Stimulated activated CD4-positive, alpha-beta T cell treated with anti-CD3 and anti-CD28 coated beads, TNF-alpha, amount 100 ng/mL, for 24 hours (primary cell): ENCODE measurements around the gene SLC25A30.
"Not testable (repeated sequence)": the region's sequence is repeated elsewhere in the genome, so short reads cannot be mapped to it uniquely, and the experiment has no call there.

Experiments
- DNase-seq, 3 experiments: peaks; one replicate each; pipeline ENCODE4 v3.0.0-alpha.2; 2020; ENCODE audit warnings: low read depth in 3 of 3

SLC25A30 gene

GRCh38 chr13:45367358-45367757 lies 50.8 kb downstream of the SLC25A30 start:
- DNase-seq: peak; percentile 76 to 89 (median 86)

DNA sequence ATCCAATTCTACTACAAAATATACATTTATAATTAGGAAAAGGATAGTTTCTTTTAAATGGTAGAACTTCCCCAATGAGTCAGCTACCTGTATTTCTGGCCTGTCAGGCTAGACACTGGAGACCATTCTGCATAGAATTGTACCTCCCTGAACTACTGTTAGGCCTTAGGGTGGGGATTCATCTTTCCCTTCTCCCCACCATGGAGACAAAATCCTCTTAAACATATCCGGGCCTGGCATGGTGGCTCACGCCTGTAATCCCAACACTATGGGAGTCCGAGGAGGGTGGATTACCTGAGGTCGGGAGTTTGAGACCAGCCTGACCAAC lies 52.7 kb downstream of the SLC25A30 start:
- DNase-seq: no peak

GRCh38 chr13:45364876-45365557 lies 53.2 kb downstream of the SLC25A30 start:
- no peak for DNase-seq

DNA sequence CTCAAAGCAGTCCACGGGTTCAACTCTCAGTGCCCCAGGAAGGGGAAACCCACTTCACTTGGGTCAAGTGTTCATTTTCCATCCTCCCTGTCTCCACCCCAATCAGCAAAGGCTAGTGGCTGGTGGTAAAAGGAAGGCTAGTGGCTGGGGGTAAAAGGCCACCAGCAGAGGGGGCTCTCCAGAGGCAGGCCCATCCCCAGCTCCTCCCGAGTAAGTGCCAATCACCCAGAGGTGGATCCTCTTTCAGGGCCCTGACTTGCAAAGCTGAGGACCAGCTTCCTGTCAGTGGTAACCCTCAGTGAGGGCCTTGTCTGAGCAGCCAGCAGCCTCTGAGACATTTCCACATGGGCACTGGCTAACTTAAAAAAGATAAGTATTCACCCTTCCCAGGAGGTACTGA lies 55.2 kb downstream of the SLC25A30 start:
- no peak for DNase-seq

DNA sequence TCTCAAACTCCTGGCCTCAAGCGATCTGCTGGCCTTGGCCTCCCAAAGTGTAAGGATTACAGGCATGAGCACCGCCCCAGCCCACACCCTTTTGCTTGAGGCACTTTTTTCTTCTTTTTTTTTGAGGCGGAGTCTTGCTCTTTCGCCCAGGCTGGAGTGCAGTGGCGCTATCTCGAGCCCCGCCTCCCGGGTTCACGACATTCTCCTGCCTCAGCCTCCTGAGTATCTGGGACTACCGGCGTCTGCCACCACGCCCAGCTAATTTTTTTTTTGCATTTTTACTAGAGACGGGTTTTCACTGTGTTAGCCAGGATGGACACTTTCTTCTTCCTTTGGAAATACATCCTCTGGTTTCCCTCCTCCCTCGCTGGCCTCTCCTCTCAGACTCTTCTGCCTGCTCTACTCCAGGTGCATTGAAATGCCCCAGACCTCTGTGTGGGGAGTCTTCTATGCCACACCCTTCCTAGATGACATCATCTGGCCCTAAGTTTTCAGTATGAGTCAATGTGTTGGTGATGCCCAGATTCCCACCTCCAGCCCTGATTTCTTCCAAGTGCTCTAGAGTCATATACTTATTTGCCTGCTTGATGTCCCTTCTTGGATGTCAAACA lies 56.5 kb downstream of the SLC25A30 start:
- DNase-seq: no peak

GRCh38 chr13:45356966-45357672 lies 61.1 kb downstream of the SLC25A30 start:
- no peak for DNase-seq

DNA sequence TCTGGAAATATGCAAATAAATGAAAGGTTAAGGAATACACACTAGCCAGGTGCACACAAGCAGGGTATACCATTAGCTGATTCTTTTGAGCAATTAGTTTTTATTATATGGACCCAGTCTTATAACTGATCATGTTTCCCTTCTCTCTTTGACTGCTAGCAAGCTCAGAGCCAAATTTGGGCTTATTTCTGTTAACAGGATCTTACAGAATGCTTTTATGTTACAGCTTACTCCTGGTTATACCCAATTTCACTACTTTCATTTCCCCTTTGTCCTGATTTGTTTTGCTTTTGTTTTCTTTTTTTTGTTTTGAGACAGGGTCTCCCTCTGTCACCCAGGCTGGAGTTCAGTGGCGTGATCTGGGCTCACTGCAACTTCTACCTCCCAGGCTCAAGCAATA lies 64.3 kb downstream of the SLC25A30 start:
- DNase-seq: no peak

- no peak for DNase-seq
Observed at GRCh38 chr13:45352031-45352430, 66.1 kb downstream of the SLC25A30 start.

GRCh38 chr13:45350152-45350551 lies 68.0 kb downstream of the SLC25A30 start:
- no peak for DNase-seq

DNA sequence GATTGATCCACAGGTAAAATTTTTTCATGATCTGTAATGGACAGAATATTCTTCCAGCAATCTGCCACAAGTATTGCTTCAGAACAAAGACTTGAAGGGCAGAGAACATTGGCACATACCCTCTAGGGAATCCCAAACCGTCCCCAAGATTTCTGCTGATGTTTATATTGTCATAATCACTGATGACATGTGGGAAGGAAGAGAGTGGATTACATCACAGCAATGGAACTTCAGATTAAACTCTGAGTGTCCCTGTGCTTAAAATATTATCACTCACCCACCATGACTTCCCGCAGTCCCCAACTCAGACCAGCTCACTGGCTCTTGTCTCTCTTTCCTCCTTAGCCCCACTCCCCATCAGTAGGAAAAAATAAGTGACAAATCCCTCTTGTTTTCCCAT lies 68.7 kb downstream of the SLC25A30 start:
- DNase-seq: no peak

DNA sequence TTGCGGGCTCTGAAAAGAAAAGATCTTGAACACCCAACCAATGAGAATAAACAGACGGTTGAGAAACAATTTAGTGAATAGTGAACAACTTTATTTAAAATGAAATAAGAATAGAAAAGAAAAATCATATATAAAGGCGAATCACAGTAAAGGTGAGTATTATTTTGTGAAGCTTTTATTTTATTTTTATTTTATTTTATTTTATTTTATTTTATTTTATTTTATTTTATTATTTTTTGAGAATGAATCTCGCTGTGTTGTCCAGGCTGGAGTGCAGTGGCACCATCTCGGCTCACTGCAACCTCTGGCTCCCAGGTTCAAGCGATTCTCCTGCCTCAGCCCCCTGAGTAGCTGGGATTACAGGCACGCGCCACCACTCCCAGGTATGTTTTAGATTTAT lies 74.1 kb downstream of the SLC25A30 start:
- DNase-seq: not testable (repeated sequence)
